HTR-8/SVneo (cell line): ENCODE measurements around the gene ZNF384.

Experiments
- DNase-seq: peaks from one replicate; pipeline ENCODE4 v3.0.0; 2011; ENCODE audit warnings: low spot score, mixed read lengths; ENCODE audit not compliant: insufficient read length
- FAIRE-seq: peaks from 2 replicates; lab custom pipeline; 2011; peaks lifted over from hg19 to GRCh38; lab: Jason Lieb, UNC

ZNF384 gene

DNA sequence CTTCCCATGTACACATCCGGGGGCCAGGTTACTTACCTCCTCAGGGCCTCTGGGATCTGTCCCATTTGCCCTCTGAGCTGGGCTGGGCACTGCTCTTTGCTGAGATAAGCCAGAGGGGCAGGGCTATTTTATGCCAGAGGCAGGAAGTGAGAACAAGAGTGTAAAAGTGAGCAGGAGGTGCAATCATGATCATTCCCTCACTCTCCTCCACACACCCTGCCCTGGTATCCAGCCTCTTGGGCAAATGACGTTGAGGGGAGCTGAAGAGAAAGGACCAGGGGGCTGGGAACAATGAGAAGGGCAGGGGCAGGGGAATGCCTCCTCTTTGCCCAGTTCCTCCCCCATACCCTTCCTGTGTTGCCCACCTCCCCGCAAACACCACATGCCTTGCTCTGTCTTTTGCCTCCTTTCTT is 57.6 kb downstream of the ZNF384 start:
- no peak for DNase-seq

DNA sequence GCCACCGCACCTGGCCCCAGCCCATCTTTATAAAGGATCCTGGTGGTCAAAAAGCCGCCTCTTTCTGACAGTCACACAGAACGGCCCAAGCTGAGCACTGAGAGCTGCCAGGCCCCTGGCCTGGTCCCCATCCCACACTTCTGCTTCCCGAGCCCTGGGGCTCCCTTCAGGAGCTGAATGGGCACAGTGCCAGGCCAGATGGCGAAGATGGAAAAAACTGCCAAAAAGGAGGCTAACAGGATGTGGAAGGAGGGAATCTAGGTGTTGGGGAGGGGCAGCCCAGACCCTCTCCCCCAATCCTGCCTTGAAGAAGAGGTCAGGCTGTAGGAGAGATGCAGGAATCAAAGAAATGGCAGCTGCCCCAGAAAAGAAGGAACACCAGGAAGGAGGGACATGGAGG is 58.4 kb downstream of the ZNF384 start:
- FAIRE-seq: no peak

More for the DNA sequence above, 57.6 kb downstream of the ZNF384 start:
- FAIRE-seq: no peak

DNA sequence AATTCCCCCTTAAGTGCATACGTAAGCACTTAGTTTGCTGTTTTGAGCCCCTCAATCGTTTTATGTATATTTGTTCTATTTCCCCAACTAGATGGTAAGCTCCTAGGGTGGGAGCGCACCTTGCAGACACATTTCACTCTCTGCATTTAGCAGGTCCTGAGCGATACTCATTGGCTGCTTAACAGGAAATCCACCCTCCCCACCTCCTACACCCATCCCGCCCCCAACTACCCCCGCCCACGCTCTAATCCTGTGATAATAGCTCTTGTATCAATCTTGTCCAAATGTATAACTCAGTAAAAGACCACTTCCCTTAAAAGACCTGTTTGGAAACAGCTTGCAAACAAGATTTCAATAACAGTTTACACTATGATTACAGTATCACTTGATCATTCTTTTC is 61.6 kb downstream of the ZNF384 start:
- FAIRE-seq: no peak
- DNase-seq: no peak

More for the DNA sequence above, 58.4 kb downstream of the ZNF384 start:
- DNase-seq: no peak

DNA sequence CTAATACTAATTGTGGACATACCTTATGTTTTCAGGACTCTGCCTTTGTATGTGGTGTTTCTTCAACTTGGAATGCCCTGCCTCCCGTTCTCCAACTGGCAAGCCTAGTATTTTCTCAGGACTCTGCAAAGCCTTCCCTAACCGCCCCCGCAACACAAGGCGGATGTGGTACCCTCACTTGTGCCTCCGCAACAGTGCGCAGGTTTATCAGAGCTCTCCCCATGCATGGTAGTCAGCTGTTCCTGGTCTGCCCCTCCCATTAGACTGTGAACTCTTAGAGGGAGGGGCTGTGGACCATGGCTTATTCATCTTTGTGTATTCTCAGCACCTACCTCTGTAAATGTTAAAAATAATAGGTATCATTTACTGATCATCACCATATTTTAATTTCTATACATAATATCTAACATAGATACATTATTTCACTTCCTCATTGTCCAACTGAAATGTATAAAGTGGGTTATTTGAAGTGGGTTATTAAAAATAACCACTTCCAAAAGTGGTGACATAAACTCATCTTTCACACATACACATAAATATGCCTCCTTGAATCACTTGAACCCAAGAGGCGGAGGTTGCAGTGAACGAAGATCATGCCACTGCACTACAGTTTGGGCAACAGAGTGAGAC is 62.4 kb downstream of the ZNF384 start:
- DNase-seq (no peak), FAIRE-seq (no peak)

DNA sequence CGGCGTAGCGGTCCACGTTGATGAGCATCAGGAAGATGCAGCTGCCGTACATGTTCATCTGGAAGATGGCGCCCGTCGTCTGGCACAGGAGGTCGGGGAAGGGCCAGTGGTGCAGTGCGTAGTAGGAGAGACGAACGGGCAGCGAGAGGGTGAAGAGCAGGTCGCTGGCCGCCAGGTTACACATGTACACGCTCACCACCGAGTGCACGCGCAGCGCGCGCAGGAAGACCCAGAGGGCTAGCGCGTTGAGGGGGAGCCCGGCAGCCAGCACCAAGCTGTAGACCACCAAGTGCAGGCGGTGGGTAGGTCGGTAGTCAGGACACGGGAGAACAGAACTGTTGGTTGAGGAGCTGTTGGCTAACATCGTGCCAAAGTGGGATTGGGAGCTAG is 68.3 kb downstream of the ZNF384 start:
- no peak for FAIRE-seq

DNA sequence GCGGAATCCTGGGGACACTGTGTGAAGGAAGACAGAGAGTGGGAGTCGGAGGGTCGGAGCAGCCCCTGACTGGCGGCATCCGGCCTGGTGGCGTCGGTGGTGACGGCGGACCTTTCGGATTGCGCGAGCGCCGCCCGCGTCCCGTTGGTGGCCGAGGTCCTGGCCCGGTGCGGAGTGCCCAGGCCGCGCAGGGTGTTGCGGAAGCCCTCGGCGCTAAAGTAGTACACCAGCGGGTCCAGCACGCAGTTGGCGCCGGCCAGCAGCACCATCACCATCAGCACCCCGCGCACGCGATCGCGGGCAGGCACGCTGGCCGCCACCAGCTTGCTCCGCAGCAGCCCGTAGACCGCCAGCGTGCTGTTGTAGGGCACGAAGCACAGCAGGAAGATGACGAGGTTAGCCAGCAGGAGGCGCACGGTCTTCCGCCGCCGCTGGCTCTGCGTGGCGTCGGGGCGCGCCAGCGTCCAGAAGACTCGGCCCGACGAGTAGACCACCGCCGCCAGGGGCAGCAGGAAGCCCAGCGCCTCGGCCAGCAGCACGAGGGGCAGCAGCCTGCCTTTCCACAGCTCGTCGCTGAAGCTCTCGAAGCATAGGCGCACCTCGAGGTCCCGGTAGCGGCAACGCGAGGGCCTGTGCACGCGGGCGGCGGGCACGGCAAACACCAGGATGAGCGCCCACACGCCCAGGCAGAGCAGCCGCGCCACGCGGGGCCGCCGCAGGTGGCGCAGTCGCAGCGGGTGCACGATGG is 68.9 kb downstream of the ZNF384 start:
- DNase-seq: no peak
- no peak for FAIRE-seq

More for the DNA sequence above, 68.3 kb downstream of the ZNF384 start:
- no peak for DNase-seq

DNA sequence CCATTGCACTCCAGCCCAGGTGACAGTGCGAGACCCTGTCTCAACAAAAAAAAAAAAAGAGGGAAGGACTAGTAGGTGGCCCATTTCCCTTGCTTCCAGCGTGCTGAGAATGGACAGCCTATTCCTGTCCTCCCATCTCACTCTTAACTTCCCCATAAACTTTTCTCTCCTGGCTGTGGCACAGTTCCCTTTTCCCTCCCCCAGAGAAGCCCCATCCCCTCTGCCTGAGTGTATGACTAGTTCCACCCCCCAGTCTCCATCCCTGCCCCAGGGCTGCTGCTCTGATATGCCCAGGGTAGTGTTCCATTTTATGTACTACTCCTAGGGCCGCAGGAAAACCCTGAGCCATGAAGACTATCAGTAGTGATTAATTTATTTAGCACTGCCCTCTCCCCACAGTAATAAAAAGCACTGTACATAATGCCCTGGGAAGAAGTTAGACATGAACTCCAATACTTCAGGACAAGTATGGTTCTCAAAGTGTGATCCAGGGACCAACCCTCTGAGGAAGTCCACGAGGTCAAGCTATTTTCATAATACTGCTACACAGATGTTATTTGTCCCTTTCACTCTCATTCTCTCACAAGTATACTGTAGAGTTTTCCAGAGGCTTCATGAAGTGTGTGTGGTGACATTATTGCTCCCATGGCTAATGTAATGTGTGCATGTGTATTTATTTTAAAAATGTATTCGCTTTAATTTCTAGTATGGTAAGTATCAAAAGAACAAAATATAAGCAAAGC is 70.5 kb downstream of the ZNF384 start:
- FAIRE-seq: no peak
- DNase-seq: no peak
